ENCODE measurements around the gene CBLC. TPM values are rescaled to one million over a fixed set of nuclear protein-coding genes. Genes with fewer than 3 reads are reported as not detected.
A peak's percentile ranks its signal among the peaks of the same experiment; 100 is the strongest.

CBLC gene
- total and polyA plus RNA-seq, 4 donors = 0.25 to 0.44 TPM; not detected in 2

GRCh38 chr19:44752123-44752815 lies 25.4 kb upstream of the CBLC start:
- DNase-seq (ENCODE audit: low read depth in 4 of 6, low spot score in 6 of 6) = no peak
- Histone ChIP-seq H3K9me3 (ENCODE audit: control insufficient read depth, insufficient read depth, low read length) (no peaks in the 10 kb centered on the region), H3K36me3 (ENCODE audit: control insufficient read depth, insufficient read depth, low read length) (no peaks in the 10 kb centered on the region), H3K27ac (ENCODE audit: low read depth, low read length) (no peak overlapping the region), H3K4me3 (ENCODE audit: low read depth, low read length) (no peak overlapping the region), H3K4me1 (ENCODE audit: control insufficient read depth, insufficient read depth, low read length) (peaks cover 44% of the 10 kb centered on the region), H3K27me3 (ENCODE audit: control insufficient read depth, insufficient read depth, low read length) (peaks cover 75% of the 10 kb centered on the region)
- no CpG with 5 or more reads among the region's 8 CpGs for WGBS (ENCODE audit: insufficient coverage)

DNA sequence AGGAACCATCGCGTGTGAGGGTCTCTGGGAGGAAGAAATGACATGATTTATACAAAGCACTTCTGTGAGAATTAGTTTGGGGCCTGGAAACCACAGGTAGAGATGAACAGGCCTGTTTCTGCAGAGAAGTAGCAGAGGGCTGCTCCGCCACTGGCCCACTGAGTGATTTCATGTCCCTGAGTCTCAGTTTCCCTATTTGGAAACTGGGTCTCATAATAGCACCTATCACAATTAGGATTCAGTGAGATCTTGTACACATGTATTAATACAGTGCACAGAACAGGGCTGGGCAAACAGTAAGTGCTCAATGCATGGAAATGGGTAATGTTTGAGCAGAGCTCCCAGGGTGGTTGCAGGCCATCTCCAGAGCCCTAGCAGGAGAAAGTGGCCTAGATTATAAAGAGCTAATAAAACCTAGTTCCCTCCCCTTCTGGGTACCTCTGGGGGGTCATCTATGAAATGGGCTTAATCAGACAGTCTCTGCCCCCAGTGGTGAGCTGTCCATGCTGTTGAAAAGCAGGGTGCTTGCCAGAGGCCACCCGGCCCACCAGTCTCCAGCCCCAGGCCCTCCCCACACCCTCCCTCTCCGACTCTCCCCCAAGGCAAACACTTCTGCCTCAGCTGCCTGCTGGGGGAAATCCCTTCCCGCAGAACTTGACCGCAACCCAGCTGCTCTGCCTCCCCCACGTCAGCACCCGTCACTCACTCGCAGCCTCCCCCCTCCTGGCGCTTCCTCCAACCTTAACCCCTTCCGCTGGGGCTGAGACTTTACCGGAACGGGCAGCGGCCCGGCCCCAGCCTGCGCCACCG lies 24.7 kb upstream of the CBLC start:
- H3K36me3 ChIP-seq (ENCODE audit: control insufficient read depth, insufficient read depth, low read length) = no peaks in the 10 kb centered on the region
- WGBS (ENCODE audit: insufficient coverage) = 3% methylated on average over 12 of the region's 18 CpGs
- no peaks in the 10 kb centered on the region for H3K9me3 ChIP-seq (ENCODE audit: control insufficient read depth, insufficient read depth, low read length)
- H3K4me1 ChIP-seq (ENCODE audit: control insufficient read depth, insufficient read depth, low read length) = peaks cover 44% of the 10 kb centered on the region
- peak overlapping the region; percentile 12 for H3K4me3 ChIP-seq (ENCODE audit: low read depth, low read length)
- H3K27ac ChIP-seq (ENCODE audit: low read depth, low read length) = peak overlapping the region; percentile 47
- peaks cover 74% of the 10 kb centered on the region for H3K27me3 ChIP-seq (ENCODE audit: control insufficient read depth, insufficient read depth, low read length)
- DNase-seq (ENCODE audit: low read depth in 4 of 6, low spot score in 6 of 6) = peak in 1 of 6 donors; percentile 79

- Histone ChIP-seq H3K4me3 (ENCODE audit: low read depth, low read length) (peak overlapping the region; percentile 12), H3K36me3 (ENCODE audit: control insufficient read depth, insufficient read depth, low read length) (no peaks in the 10 kb centered on the region), H3K4me1 (ENCODE audit: control insufficient read depth, insufficient read depth, low read length) (peaks cover 47% of the 10 kb centered on the region), H3K27ac (ENCODE audit: low read depth, low read length) (peak overlapping the region; percentile 54), H3K27me3 (ENCODE audit: control insufficient read depth, insufficient read depth, low read length) (peaks cover 73% of the 10 kb centered on the region), H3K9me3 (ENCODE audit: control insufficient read depth, insufficient read depth, low read length) (no peaks in the 10 kb centered on the region)
- WGBS (ENCODE audit: insufficient coverage) = 0% methylated on average over 5 of the region's 11 CpGs
- DNase-seq (ENCODE audit: low read depth in 4 of 6, low spot score in 6 of 6) = no peak
Measured at GRCh38 chr19:44753626-44753931, 24.1 kb upstream of the CBLC start.

- peak in 1 of 6 donors; percentile 62 for DNase-seq (ENCODE audit: low read depth in 4 of 6, low spot score in 6 of 6)
- H3K9me3 ChIP-seq (ENCODE audit: control insufficient read depth, insufficient read depth, low read length) = no peaks in the 10 kb centered on the region
- H3K27me3 ChIP-seq (ENCODE audit: control insufficient read depth, insufficient read depth, low read length) = peaks cover 71% of the 10 kb centered on the region
- H3K27ac ChIP-seq (ENCODE audit: low read depth, low read length) = peak overlapping the region; percentile 54
- H3K4me3 ChIP-seq (ENCODE audit: low read depth, low read length) = no peak overlapping the region
- H3K36me3 ChIP-seq (ENCODE audit: control insufficient read depth, insufficient read depth, low read length) = no peaks in the 10 kb centered on the region
- peaks cover 46% of the 10 kb centered on the region for H3K4me1 ChIP-seq (ENCODE audit: control insufficient read depth, insufficient read depth, low read length)
- WGBS (ENCODE audit: insufficient coverage) = 4% methylated on average over 12 of the region's 33 CpGs
Measured at GRCh38 chr19:44753932-44754749, 23.5 kb upstream of the CBLC start.

DNA sequence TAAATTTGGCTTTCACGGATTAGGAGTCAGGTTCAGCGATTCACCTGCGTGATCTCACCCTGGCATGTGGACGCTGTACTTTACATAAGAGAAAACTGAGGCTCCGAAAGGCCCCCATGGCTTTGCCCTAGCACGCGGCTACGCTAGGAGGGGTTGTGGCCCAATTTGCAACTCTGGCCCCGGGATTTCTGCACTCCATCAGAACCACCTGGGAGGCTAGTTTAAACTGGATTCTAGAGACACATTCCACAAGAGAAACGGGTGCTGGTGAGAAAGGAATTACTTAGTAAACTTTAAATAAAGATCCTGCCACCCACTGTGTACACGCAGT lies 23.0 kb upstream of the CBLC start:
- peaks cover 66% of the 10 kb centered on the region for H3K27me3 ChIP-seq (ENCODE audit: control insufficient read depth, insufficient read depth, low read length)

GRCh38 chr19:44755219-44755618 lies 22.5 kb upstream of the CBLC start:
- no peak for DNase-seq (ENCODE audit: low read depth in 4 of 6, low spot score in 6 of 6)
- peaks cover 3% of the 10 kb centered on the region for H3K36me3 ChIP-seq (ENCODE audit: control insufficient read depth, insufficient read depth, low read length)
- WGBS (ENCODE audit: insufficient coverage) = 75% methylated on average over 4 of the region's 4 CpGs
- no peaks in the 10 kb centered on the region for H3K9me3 ChIP-seq (ENCODE audit: control insufficient read depth, insufficient read depth, low read length)
- H3K4me3 ChIP-seq (ENCODE audit: low read depth, low read length) = no peak overlapping the region
- no peak overlapping the region for H3K27ac ChIP-seq (ENCODE audit: low read depth, low read length)
- H3K4me1 ChIP-seq (ENCODE audit: control insufficient read depth, insufficient read depth, low read length) = peaks cover 46% of the 10 kb centered on the region
- H3K27me3 ChIP-seq (ENCODE audit: control insufficient read depth, insufficient read depth, low read length) = peaks cover 62% of the 10 kb centered on the region

More for the DNA sequence above, 23.0 kb upstream of the CBLC start:
- no peak overlapping the region for H3K4me3 ChIP-seq (ENCODE audit: low read depth, low read length)
- 25% methylated on average over 9 of the region's 11 CpGs for WGBS (ENCODE audit: insufficient coverage)
- H3K4me1 ChIP-seq (ENCODE audit: control insufficient read depth, insufficient read depth, low read length) = peaks cover 46% of the 10 kb centered on the region
- H3K27ac ChIP-seq (ENCODE audit: low read depth, low read length) = no peak overlapping the region
- H3K9me3 ChIP-seq (ENCODE audit: control insufficient read depth, insufficient read depth, low read length) = no peaks in the 10 kb centered on the region
- DNase-seq (ENCODE audit: low read depth in 4 of 6, low spot score in 6 of 6) = no peak
- peaks cover 3% of the 10 kb centered on the region for H3K36me3 ChIP-seq (ENCODE audit: control insufficient read depth, insufficient read depth, low read length)

DNA sequence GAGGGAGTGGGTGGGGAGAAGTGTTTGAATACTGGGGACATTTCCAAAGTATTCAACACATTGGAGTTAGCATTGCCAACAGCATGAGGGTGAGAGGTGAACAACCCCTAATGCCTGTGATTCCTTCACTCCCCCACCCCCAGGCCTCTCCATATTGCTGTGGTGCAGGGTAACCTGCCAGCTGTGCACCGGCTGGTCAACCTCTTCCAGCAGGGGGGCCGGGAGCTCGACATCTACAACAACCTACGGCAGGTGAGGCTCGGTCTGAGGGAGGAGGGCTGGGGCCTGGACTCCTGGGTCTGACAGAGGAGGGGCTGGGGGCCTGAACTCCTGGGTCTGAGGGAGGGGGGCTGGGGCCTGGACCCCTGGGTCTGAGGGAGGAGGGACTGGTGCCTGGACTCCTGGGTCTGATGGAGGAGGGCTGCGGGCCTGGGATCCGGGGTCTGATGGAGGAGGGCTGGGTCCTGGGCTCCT lies 21.6 kb upstream of the CBLC start:
- peaks cover 46% of the 10 kb centered on the region for H3K4me1 ChIP-seq (ENCODE audit: control insufficient read depth, insufficient read depth, low read length)
- no peak for DNase-seq (ENCODE audit: low read depth in 4 of 6, low spot score in 6 of 6)
- 82% methylated on average over 2 of the region's 7 CpGs for WGBS (ENCODE audit: insufficient coverage)
- no peaks in the 10 kb centered on the region for H3K9me3 ChIP-seq (ENCODE audit: control insufficient read depth, insufficient read depth, low read length)
- H3K4me3 ChIP-seq (ENCODE audit: low read depth, low read length) = no peak overlapping the region
- peaks cover 3% of the 10 kb centered on the region for H3K36me3 ChIP-seq (ENCODE audit: control insufficient read depth, insufficient read depth, low read length)
- H3K27ac ChIP-seq (ENCODE audit: low read depth, low read length) = no peak overlapping the region
- H3K27me3 ChIP-seq (ENCODE audit: control insufficient read depth, insufficient read depth, low read length) = peaks cover 56% of the 10 kb centered on the region

DNA sequence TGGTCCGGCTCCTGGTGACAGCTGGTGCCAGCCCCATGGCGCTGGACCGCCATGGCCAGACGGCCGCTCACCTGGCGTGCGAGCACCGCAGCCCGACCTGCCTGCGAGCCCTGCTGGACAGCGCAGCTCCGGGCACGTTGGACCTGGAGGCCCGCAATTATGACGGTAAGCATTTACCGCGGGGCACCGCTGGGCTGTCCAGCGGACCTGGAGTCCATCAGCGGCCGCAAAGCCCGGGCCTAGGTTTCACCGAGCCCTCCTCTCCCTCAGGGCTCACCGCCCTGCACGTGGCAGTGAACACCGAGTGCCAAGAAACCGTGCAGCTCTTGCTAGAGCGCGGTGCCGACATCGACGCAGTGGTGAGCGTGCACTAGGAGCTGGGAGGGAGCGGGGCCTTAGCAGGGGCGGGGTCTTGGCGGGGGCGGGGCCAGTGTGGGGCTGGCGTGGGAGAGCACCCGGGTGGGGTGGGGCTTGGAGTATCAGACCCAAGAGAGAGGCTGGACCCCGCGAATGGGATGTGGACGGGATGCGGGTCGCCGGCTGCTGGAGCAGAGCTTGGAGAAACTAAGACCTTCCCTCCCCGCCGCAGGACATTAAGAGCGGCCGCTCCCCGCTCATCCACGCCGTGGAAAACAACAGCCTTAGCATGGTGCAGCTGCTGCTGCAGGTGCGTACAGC lies 20.5 kb upstream of the CBLC start:
- peaks cover 3% of the 10 kb centered on the region for H3K36me3 ChIP-seq (ENCODE audit: control insufficient read depth, insufficient read depth, low read length)
- H3K4me1 ChIP-seq (ENCODE audit: control insufficient read depth, insufficient read depth, low read length) = peaks cover 46% of the 10 kb centered on the region
- peak overlapping the region; percentile 59 for H3K4me3 ChIP-seq (ENCODE audit: low read depth, low read length)
- DNase-seq (ENCODE audit: low read depth in 4 of 6, low spot score in 6 of 6) = peak in 2 of 6 donors; percentile 74 to 82
- H3K27ac ChIP-seq (ENCODE audit: low read depth, low read length) = peak overlapping the region; percentile 73
- H3K27me3 ChIP-seq (ENCODE audit: control insufficient read depth, insufficient read depth, low read length) = peaks cover 54% of the 10 kb centered on the region
- WGBS (ENCODE audit: insufficient coverage) = 5% methylated on average over 48 of the region's 53 CpGs
- no peaks in the 10 kb centered on the region for H3K9me3 ChIP-seq (ENCODE audit: control insufficient read depth, insufficient read depth, low read length)

All from spinal cord (tissue), 10 donors.